Tibial artery (tissue), 4 donors: Measurements from ENCODE around the gene PTPN11.

Experiments
- DNase-seq, 2 donors: peaks; one replicate each; pipeline ENCODE4 v3.0.0-alpha.2; 2019
- H3K27ac ChIP-seq, 2 donors: fragments of 200-600 bp; sonication (generic) in 1 of 2; 1 replicate in 1 of 2; 2 replicates in 1 of 2; pipeline ENCODE4 v1.5.1; 2018 to 2019; ENCODE audit warnings: mild to moderate bottlenecking in 1 of 2
- H3K27me3 ChIP-seq, 2 donors: fragments of 200-600 bp; sonication (generic) in 1 of 2; one replicate each; pipeline versions ENCODE4 v1.5.1 to v1.6.0; 2016 to 2019
- H3K36me3 ChIP-seq, 3 donors: fragments of 200-600 bp; sonication (generic) in 2 of 3; one replicate each; pipeline ENCODE4 v1.5.1; 2016 to 2019; ENCODE audit warnings: mild to moderate bottlenecking in 2 of 3
- H3K4me1 ChIP-seq, 4 donors: fragments of 200-600 bp; sonication (generic) in 2 of 4; 1 replicate in 3 of 4; 2 replicates in 1 of 4; pipeline ENCODE4 v1.5.1; 2016 to 2019
- H3K4me3 ChIP-seq, 2 donors: fragments of 200-600 bp; sonication (generic) in 1 of 2; 1 replicate in 1 of 2; 2 replicates in 1 of 2; pipeline ENCODE4 v1.5.1; 2018 to 2019; ENCODE audit warnings: mild to moderate bottlenecking in 2 of 2
- H3K9me3 ChIP-seq, 3 donors: fragments of 200-600 bp; sonication (generic) in 1 of 3; one replicate each; pipeline ENCODE4 v1.5.1; 2016 to 2019
- CTCF ChIP-seq, 2 experiments: fragments of 200-600 bp in 1 of 2; fragments of 450-650 bp in 1 of 2; IDR thresholded peaks; one replicate each; pipeline ENCODE4 v1.5.1; 2017 to 2019; ENCODE audit warnings: antibody characterized with exemption in 2 of 2, mild to moderate bottlenecking in 1 of 2, moderate library complexity in 1 of 2
- intact Hi-C: fragments of 100-400 bp; cut with DNase I; formaldehyde crosslinking; loops from one replicate; pipeline ENCODE4 v1.15.0; 2023; ENCODE audit warnings: low total_unique reads

The PTPN11 gene

DNA sequence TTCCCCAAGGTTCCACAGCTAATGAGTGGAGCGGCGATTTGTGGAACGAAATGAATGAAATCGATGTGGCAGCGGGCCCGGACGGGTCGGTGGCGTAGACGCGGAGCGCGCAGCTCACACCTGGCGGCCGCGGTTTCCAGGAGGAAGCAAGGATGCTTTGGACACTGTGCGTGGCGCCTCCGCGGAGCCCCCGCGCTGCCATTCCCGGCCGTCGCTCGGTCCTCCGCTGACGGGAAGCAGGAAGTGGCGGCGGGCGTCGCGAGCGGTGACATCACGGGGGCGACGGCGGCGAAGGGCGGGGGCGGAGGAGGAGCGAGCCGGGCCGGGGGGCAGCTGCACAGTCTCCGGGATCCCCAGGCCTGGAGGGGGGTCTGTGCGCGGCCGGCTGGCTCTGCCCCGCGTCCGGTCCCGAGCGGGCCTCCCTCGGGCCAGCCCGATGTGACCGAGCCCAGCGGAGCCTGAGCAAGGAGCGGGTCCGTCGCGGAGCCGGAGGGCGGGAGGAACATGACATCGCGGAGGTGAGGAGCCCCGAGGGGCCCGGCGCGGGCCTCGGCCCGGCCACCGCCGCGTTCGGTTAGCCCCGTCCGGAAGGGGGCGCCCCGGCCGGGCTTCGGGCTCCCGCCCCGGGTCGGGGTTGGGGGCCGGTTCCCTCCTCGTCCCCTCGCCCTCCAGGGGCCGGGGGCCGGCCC lies at the start of gene PTPN11:
Gene PTPN11, plus strand, starts transcription at position 340 of the 689 bp plus-strand sequence. Its CDS starts 165 bp downstream, at position 505.
- intact Hi-C loops, result no loop called here
- TF ChIP-seq CTCF (IDR thresholded peaks at IDR 0.05), result peak in 1 of 2 experiments; percentile 4
- Histone ChIP-seq H3K27ac (peak within 1 kb of the TSS; percentile 96 to 100), H3K9me3 (no peaks in the 10 kb centered on the region), H3K27me3 (no peaks in the 10 kb centered on the region), H3K36me3 (no peaks in the 10 kb centered on the region), H3K4me3 (peak within 1 kb of the TSS; percentile 71 to 99), H3K4me1 (peaks cover 0 to 49% (median 36%) of the 10 kb centered on the region in 4 donors)
- peak; percentile 81 to 90 for DNase-seq

DNA sequence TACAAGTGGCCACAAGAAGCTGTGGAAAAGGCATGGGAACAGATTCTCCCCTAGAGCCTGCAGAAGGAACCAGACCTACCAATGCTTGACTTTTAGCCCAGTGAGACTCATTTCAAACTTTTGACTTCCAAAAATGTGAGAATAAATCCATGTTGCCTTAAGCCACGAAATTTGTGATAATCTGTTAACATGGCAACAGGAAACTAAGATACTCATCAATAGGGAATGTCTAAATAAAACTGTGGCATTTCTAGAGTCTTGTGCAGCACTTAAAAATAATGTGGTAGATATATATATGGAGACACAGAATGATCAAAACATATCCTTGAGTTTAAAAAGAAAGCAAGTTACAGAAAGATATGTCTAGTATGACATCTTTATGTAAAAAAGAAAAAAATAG lies 48.5 kb upstream of the PTPN11 start:
- Histone ChIP-seq H3K4me1 (peaks cover 0 to 28% (median 3%) of the 10 kb centered on the region in 4 donors), H3K27me3 (no peaks in the 10 kb centered on the region), H3K27ac (no peak overlapping the region), H3K36me3 (no peaks in the 10 kb centered on the region), H3K9me3 (no peaks in the 10 kb centered on the region), H3K4me3 (no peak overlapping the region)
- intact Hi-C loops, result no loop called here
- DNase-seq, result no peak
- TF ChIP-seq CTCF (IDR thresholded peaks at IDR 0.05), result no peak

DNA sequence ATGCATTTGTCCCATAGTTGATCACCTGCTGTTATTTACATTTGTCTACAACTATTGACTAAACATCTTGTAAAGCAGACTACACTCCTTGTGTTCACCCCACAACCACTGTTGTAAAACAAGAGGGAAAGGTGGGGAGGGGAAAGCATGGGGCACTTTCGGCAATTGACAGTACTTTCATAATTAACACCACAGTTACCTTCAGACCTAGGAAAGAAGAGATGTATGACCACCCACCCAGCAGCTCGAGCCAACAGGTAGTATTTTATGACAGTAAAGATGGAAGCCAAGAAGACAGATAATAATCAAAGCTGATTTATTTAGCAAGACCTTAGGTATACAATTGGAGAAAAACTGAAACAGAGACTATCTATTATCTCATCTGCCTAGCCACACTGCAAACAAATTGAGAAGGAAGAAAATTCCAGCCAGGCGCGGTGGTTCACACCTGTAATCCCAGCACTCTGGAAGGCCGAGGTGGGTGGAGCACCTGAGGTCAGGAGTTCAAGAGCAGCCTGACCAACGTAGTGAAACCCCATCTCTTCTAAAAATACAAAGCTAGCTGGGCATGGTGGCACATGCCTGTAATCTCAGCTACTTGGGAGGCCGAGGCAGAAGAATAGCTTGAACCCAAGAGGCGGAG lies 47.8 kb upstream of the PTPN11 start:
- Histone ChIP-seq H3K27ac (no peak overlapping the region), H3K9me3 (no peaks in the 10 kb centered on the region), H3K36me3 (no peaks in the 10 kb centered on the region), H3K4me1 (peaks cover 0 to 28% (median 3%) of the 10 kb centered on the region in 4 donors), H3K27me3 (no peaks in the 10 kb centered on the region), H3K4me3 (no peak overlapping the region)
- TF ChIP-seq CTCF (IDR thresholded peaks at IDR 0.05), result no peak
- no peak for DNase-seq
- intact Hi-C loops, result no loop called here

DNA sequence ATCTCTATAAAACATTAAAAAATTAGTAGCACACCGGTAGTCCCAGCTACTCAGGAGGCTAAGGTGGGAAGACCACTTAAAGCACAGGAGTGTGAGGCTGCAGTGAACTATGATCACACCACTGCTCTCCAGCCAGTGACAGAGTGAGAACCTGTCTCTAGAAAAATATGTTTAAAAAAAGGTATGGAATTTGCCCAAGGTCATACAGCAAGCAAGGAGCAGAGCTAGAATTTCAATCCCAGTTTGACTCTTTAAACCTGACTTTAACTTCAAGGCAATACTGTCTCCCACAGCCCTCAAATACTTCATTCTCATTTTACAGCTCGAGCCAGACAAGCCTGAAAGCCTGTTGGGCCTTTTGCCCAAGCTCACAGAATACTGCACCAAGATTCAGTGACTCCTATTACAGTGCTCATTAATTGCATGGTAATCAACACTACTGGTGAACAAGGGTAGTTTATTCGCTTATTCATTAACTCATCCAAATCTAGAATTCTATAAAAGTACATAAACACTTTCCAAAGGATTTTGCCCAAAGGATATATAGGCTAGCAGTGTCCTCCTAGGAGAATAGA lies 44.5 kb upstream of the PTPN11 start:
- Histone ChIP-seq H3K27ac (no peak overlapping the region), H3K4me3 (no peak overlapping the region), H3K9me3 (no peaks in the 10 kb centered on the region), H3K27me3 (no peaks in the 10 kb centered on the region), H3K4me1 (peaks cover 0 to 21% (median under 1%) of the 10 kb centered on the region in 4 donors), H3K36me3 (no peaks in the 10 kb centered on the region)
- TF ChIP-seq CTCF (IDR thresholded peaks at IDR 0.05), result no peak
- DNase-seq, result no peak
- intact Hi-C loops, result no loop called here

DNA sequence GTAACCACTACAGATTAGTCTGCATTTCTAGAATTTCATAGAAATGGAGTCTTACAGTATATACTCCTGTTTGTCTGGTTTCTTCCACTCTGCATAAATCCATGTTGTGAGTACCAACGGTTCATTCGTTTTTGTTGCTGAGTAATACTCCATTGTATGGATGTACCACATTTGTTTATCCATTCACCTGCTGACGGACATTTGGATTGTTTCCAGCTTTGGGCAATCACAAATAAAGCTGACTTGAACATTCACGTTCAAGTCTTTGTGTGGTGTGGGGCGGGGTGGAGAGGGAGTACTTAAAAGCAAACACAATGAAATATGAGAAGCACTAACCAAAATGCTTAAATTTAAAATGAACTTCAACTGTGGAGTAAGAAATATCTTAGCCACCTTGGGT lies 43.6 kb upstream of the PTPN11 start:
- no peak for DNase-seq
- Histone ChIP-seq H3K27me3 (no peaks in the 10 kb centered on the region), H3K4me3 (no peak overlapping the region), H3K27ac (no peak overlapping the region), H3K9me3 (no peaks in the 10 kb centered on the region), H3K4me1 (peaks cover 0 to 15% (median 5%) of the 10 kb centered on the region in 4 donors), H3K36me3 (no peaks in the 10 kb centered on the region)
- no peak for TF ChIP-seq CTCF (IDR thresholded peaks at IDR 0.05)
- intact Hi-C loops, result no loop called here
